Right lobe of liver (tissue), 6 donors: ENCODE measurements around the gene AHI1. TPM values are rescaled to one million over a fixed set of nuclear protein-coding genes. Genes with fewer than 3 reads are reported as not detected.

ENCODE experiments used
- ATAC-seq, 4 donors: fragments of 200-7000 bp; cut with Tn5 transposase; one replicate each; pipeline ENCODE4 v1.9.1; 2020; ENCODE audit warnings: mild to moderate bottlenecking in 4 of 4, moderate library complexity in 4 of 4
- DNase-seq, 3 donors: peaks; one replicate each; pipeline ENCODE4 v3.0.0-alpha.2; 2020
- H3K27ac ChIP-seq, 3 donors: fragments of 200-600 bp; one replicate each; pipeline ENCODE4 v1.8.0; 2022
- H3K27me3 ChIP-seq, 2 donors: fragments of 200-600 bp; one replicate each; pipeline ENCODE4 v1.8.0; 2022
- H3K36me3 ChIP-seq, 4 donors: fragments of 200-600 bp; sonication (generic) in 1 of 4; one replicate each; pipeline versions ENCODE4 v1.5.1 to v1.8.0; 2017 to 2022; ENCODE audit warnings: control low read depth in 1 of 4
- H3K4me1 ChIP-seq, 4 donors: fragments of 200-600 bp; sonication (generic) in 1 of 4; one replicate each; pipeline versions ENCODE4 v1.5.1 to v1.8.0; 2017 to 2022; ENCODE audit warnings: control low read depth in 1 of 4
- H3K4me3 ChIP-seq, 3 donors: fragments of 200-600 bp; one replicate each; pipeline ENCODE4 v1.8.0; 2022
- H3K9me3 ChIP-seq, 4 donors: fragments of 200-600 bp; sonication (generic) in 1 of 4; one replicate each; pipeline versions ENCODE4 v1.5.1 to v1.8.0; 2017 to 2022; ENCODE audit warnings: control low read depth in 1 of 4
- CTCF ChIP-seq, 4 donors: fragments of 200-600 bp in 3 of 4; fragments of 450-650 bp in 1 of 4; IDR thresholded peaks; one replicate each; pipeline versions ENCODE4 v1.5.1 to v1.8.0; 2016 to 2022; ENCODE audit warnings: antibody characterized with exemption in 4 of 4, mild to moderate bottlenecking in 2 of 4
- POLR2A ChIP-seq: fragments of 450-650 bp; IDR thresholded peaks from one replicate; pipeline ENCODE4 v1.6.1; 2017; ENCODE audit warnings: antibody characterized with exemption, mild to moderate bottlenecking
- WGBS: methylation state at CpG from one replicate; pipeline ENCODE4 v1.1.6; 2018; ENCODE audit warnings: low coverage, low lambda C conversion rate; ENCODE audit not compliant: insufficient coverage; ENCODE audit errors: missing lambda C conversion rate; 5-methylcytosine and 5-hydroxymethylcytosine counted together
- intact Hi-C, 2 donors: fragments of 100-400 bp; cut with DNase I; formaldehyde crosslinking; loops; one replicate each; pipeline versions ENCODE4 v1.11.2 to v1.14.1; 2022
- total RNA-seq, 6 experiments: library from RNA; depleted of rRNA in 2 of 6; stranded (reverse); fragments of >200 nt in 2 of 6; fragmentation: NEBNext Ultra II Directional in 3 of 6; extraction: Animal tissue kit (Norgen Biotek cat#: 25700) in 3 of 6; gene quantifications; one replicate each; pipeline versions ENCODE4 v1.1.0 to v1.2.4, GENCODE V29; 2016 to 2023
- donor health status: DM: no; HTN: yes; CAD: no.
- donor health status: DM: no; HTN: no; CAD: no.
- donor health status: DM: no; HTN: no; CAD: no.
- donor health status: DM: no; HTN: yes; CAD: no.
- donor health status: DM: no; HTN: yes; CAD: no.

Gene AHI1
- total RNA-seq, 6 experiments from 2014 or later, result 4.7 to 9.2 (median 8.0) TPM

DNA sequence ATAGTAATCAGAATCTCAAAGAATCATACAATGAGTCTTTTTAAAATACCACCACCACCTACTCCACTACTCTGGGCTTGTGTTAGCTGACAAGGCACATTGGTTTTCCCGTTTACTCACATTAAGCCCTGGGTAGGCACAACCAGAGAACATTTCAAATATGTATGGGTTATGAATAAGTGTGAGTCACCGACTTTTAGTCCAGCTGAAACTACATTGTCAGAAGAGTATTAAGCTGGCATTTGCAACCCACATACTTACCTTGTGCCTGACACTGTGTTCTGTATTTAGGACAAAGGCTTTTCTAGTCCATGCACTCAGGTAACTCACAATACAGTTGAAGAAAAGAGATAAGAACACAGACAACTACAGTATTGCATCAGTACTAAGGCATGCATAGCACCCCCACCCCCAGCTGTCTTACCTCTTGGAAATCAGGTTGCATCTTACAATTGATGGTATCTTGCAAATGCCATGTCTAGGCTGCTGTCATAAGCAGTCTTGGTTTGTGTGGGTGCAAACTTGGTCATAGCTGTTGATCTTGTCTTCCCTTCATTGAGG is 40.3 kb upstream of the AHI1 start:
- Histone ChIP-seq H3K27me3 (no peaks in the 10 kb centered on the region), H3K4me3 (no peak overlapping the region), H3K9me3 (no peaks in the 10 kb centered on the region), H3K36me3 (no peaks in the 10 kb centered on the region), H3K27ac (no peak overlapping the region), H3K4me1 (no peaks in the 10 kb centered on the region)
- 75% methylated on average over 2 of the region's 2 CpGs for WGBS
- DNase-seq, result no peak
- TF ChIP-seq POLR2A (no peak), CTCF (IDR thresholded peaks at IDR 0.05) (no peak)
- intact Hi-C loops, result no loop called here
- ATAC-seq, result peak in 2 of 4 donors; percentile 27 to 44

GRCh38 chr6:135535989-135536414 is 38.5 kb upstream of the AHI1 start:
- Histone ChIP-seq H3K27ac (no peak overlapping the region), H3K4me1 (no peaks in the 10 kb centered on the region), H3K4me3 (no peak overlapping the region), H3K9me3 (no peaks in the 10 kb centered on the region), H3K27me3 (no peaks in the 10 kb centered on the region), H3K36me3 (no peaks in the 10 kb centered on the region)
- DNase-seq, result no peak
- ATAC-seq, result peak; percentile 43 to 80 (median 68)
- WGBS, result 9% methylated on average over 4 of the region's 4 CpGs
- TF ChIP-seq CTCF (IDR thresholded peaks at IDR 0.05) (peak; percentile 66 to 75 (median 72)), POLR2A (no peak)
- intact Hi-C loops, result no loop called here

- no peak for TF ChIP-seq POLR2A
- no peak for TF ChIP-seq CTCF (IDR thresholded peaks at IDR 0.05)
- DNase-seq (no peak), ATAC-seq (no peak)
- Histone ChIP-seq H3K4me3 (no peak overlapping the region), H3K27me3 (no peaks in the 10 kb centered on the region), H3K27ac (no peak overlapping the region), H3K4me1 (no peaks in the 10 kb centered on the region), H3K36me3 (no peaks in the 10 kb centered on the region), H3K9me3 (no peaks in the 10 kb centered on the region)
- WGBS, result 64% methylated on average over 3 of the region's 3 CpGs
- intact Hi-C loops, result no loop called here
These were observed 37.3 kb upstream of the AHI1 start for GRCh38 chr6:135534773-135535380.

DNA sequence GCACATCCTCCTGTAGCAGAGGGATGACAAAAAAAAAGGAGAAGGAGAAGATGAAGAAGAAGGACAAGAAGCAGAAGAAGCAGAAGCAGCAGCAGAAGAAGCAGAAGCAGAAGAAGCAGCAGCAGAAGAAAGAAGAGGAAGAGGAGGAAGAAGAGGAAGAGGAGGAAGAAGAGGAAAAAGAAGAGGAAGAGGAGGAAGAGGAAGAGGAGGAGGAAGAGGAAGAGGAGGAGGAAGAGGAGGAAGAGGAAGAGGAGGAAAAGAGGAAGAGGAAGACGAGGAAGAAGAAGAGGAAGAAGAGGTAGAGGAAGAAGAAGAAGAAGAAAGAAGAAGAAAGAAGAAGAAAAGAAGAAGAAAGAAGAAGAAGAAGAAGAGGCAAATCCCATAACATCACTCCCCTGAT is 35.0 kb upstream of the AHI1 start:
- intact Hi-C loops, result no loop called here

More for the DNA sequence above, 35.0 kb upstream of the AHI1 start:
- no peaks in the 10 kb centered on the region for H3K27me3 ChIP-seq
- H3K36me3 ChIP-seq, result no peaks in the 10 kb centered on the region
- no peaks in the 10 kb centered on the region for H3K4me1 ChIP-seq
- H3K27ac ChIP-seq, result no peak overlapping the region
- no peak overlapping the region for H3K4me3 ChIP-seq
- TF ChIP-seq POLR2A (no peak), CTCF (IDR thresholded peaks at IDR 0.05) (no peak)
- ATAC-seq (no peak), DNase-seq (no peak)
- 22% methylated on average over 1 of the region's 1 CpG for WGBS
- no peaks in the 10 kb centered on the region for H3K9me3 ChIP-seq
